ENCODE results near the gene RBP2.

The RBP2 gene

DNA sequence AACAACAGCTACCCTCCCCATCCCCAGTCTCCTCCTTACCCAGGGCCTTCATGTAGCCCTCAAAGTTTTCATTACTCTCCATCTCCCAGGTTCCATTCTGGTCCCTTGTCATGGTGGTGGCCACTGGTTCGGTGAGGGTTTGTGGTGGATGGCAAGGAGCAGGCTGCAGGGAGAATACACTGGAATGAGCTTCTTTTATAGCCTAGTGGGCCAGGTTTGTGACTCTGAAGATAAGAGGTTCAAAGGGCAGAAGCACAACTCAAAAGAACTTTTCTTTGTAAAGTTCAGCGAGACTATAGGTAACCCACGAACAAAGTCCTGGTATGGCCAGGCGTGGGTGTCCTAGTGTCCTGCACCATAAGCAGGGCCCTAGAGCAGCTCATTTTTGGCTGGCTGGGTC lies at the start of gene RBP2:
Gene RBP2 (minus strand): TSS at position 169 of the 400 bp plus-strand sequence. CDS start 57 bp downstream, at position 112.
- DNase-seq: no peak

DNA sequence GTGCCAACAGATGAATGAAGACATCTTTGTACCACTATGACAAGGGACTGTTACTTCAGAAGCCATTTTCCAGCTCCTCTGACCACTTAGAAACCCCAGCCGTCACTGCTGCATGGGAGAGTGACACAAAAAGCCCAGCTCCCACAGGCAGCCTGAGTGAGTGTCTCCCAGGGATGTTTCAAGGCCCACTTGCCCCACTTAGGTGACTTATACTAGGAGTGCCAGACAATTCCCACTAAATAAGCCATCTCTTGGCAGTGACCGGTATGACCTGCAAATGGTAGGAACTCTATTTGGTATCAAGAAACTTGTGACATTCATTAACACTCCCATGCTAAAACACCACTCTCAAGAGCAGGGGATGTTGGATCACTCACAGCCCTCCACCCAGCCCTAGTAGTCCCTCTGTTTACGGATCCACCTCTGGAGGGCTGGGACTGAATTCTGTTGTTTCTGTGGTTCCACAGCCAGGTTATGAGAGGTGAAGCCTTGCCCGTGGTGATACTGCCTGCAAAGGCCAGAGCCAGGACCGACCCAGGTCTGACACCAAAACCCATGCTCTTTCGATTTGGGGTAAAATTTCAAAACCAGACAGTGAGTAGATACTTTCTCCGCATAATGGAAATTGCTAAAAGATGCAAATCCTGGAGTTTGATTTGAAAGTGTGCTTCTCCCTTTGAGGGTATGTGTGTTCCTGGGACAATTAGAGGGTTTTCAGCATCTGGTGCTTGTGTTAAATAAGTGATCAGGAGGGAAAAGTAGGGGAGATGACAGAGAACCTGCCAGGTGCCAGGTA lies 48.7 kb upstream of the RBP2 start:
- no peak for DNase-seq

DNA sequence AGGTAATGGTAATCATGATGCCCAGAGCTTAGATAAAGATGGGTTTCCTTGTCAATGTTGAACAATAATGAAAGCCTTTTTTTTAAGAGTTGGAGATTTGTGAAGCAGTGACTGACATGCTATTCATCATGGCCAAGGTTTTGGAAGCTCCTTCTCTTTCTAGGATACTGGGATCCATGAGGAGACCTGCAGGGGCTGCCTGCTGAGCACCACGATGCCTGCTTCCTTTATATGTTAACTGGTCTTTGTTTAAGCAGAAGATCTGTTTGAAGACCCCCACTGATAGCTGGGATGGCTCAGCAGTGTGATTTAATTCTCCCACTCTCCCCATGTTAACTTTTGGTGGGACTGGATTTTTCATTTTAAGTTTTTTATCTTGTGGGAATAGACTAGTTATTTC lies 47.4 kb upstream of the RBP2 start:
- no peak for DNase-seq

DNA sequence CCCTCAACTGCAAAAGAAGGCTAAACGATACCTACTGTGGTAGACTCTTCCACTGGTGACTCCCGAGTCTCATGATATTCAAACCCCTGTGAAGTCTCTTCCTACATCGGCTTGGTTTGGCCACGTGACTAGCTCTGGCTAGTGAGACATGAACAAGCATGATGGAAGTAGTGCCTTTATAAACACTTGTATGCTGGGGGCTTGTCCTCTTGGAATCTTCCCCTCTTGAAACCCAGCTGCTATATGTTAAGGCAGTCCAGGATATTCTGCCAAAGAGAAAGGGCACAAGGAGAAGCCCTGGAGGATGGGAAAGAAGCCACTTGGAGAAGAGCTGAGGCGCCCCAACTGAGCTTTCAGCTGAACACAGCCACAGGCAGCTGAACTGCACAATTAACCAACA lies 46.9 kb upstream of the RBP2 start:
- DNase-seq: no peak

DNA sequence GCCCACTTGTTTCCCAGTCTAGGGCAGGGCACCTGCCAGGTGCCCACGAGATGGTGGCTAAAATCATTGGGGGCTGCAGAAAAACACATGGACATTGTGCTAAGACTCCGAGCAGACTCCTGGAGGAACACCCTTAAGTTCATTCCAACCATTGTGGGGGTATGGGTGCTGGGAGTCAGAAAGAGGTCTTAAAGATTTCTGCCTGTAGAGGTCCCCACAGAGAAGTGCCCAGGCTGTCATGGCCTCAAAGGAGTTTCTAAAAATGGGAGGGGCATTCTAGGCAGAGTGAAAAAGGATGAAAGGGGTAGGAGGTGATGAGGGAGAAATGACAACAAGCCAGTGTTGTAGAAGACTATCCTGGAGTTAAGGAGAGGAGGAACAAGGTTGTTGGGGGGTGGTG lies 46.1 kb upstream of the RBP2 start:
- DNase-seq: no peak

DNA sequence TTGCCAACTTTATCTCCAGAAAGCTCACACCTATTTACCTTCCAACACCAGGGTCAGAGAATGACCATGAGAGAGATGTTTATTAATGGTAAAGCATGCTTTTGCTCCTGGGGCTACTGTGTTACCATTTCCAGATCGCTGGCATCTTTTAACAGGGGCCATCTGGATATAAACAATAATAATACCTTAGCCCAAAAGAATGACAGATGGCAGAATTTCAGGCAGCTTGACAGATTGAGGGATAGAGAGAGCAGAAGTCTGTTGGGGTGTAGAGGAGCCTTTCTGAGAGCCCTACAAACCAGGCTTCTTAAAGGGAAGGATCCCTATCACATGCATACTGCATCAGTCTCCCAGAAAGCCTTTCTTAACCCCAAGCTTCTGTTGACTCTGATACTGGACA lies 45.5 kb upstream of the RBP2 start:
- DNase-seq: no peak

DNA sequence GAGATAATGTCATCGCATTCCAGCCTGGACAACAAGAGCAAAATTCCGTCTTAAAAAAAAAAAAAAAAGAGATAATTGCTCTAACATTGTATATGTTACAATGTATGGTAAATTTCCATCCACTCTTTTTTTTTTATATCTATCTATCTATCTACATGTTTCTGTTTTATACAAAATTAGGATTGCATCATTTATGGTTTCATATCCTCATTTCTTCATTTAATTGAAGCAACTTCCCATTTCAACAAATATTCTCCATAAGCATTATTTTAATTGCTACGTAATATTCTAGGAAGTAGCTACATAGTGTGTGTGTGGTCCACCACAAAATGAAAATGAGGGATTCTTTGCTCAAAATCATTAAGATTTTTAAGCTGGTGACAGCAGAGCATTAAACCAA lies 44.8 kb upstream of the RBP2 start:
- no peak for DNase-seq

DNA sequence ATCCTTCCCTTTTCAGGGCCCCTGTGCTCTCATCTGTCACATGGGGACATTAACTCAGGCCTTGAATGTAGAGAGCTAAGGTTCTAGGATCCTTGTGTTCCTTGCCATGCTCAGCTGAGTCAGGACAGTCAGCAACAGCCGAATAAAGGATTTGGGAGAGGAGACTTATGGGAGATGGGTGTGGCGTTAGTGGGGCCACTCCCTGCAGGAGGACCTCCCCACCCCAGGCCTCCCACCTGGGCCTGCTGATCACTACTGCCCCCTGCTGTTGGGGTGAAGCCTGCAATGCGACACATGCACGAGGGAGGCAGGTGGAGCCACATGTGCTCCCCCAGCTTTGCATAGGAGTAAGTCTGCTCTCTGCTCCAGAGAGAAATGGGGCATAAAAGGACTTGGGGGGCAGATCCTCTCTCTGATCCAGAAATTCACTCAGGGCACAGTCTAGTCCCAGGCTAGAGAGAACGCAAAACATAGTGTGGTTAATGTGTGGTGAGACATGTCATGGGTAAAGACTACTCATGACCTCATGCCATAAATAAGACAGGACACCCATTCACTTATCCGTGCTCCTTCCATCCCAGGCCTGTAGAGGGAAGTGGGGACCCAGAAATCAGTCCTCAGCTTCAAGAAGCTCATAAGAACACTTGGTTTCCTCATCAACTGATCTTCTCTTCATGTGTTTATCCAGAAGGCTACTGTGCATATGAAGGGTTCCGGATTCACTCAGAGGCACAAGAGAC lies 43.9 kb upstream of the RBP2 start:
- DNase-seq: no peak

DNA sequence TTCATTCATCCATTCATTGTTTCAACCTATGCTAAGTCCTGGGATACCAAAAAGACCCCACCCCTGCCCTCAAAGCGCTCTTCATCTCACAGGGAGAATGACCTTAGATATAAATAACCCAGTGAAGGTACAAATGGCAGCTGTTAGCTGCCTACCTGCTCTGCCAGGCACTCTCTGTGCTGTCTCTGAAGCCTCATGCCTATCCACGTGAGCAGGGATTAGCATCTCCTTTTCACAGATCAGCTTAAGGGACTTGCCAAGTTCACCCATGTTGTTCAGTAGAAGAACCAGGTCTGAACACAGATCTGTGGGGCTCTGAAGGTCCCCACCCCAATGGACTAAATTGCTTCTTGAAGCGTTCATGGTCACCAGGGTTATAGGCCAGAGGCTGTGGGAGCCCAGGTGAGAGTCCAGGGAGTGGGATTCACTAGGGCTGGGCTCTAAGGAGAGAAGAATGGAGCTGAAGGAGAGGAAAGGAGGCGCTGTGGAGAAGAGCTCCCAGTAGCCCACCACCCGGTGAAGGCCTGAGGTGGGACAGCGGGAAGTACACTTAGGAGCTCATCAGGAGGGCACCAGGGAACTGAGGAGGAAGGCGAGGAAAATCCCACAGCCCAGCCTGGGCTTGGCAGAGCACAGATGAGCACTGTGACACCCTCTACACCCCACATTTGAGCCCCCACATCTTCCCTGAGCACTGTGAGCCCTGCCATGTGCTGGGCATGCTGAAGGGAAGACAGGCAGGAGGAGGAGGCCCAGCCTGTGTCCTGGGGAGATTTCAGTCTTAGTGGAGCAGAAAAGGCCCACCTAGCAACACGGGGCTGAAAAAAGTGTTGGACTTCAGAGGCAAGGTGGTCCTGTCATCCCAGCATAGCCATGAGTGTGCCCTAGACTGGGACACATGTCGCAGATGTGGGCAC lies 42.9 kb upstream of the RBP2 start:
- no peak for DNase-seq

DNA sequence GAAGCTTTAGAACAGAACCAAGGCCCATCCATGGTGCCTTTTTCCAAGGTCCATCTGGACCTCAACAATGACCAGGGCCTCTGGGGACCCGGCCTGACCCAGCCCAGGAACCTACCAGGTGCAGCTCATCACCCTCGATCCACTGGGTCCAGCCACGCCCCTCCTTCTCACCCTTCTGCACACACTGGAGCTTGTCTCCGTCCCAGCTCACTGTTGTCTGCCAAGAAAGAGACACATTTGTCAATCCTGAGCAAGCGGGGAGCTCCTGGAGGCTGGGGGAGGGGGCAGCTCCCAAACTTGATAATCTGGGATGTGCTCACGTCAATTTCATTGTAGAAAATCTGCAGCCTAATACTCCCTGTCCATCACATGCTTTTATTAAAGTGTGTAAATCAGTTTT lies 42.0 kb upstream of the RBP2 start:
- no peak for DNase-seq

DNA sequence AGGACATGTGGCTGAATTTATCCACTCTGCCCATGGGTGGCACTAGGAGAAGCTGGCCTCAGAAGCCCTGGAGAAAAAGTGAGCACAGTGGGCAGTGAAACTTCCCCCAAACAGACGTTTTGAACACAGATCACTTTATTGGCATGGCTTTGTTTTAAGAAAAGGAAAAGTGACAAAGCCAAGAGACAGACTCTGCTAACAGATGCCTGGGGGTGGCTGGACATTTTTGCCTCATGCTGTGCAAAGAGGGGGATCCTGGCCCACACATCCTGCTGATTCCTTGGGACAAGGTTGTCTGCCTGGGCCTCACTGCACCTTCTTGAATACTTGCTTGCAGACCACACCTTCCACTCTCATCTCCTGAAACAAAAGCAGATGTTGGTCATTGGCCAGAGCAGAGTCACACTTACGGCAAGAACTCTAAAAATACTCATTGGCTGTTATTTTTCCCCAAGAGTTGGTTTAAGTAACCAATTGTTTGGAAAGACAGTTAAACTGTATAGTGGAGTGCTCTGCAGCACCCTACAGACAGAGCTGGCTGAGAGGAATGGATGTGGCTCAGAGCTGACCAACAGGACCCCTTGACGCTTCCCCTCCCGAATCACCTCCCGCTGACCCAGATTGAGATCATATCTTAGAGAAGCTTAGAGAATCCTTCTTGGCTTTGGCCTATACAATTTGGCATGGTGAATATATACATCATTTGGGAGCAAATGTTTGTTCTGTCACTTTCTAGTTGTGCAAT lies 41.2 kb upstream of the RBP2 start:
- DNase-seq: no peak

DNA sequence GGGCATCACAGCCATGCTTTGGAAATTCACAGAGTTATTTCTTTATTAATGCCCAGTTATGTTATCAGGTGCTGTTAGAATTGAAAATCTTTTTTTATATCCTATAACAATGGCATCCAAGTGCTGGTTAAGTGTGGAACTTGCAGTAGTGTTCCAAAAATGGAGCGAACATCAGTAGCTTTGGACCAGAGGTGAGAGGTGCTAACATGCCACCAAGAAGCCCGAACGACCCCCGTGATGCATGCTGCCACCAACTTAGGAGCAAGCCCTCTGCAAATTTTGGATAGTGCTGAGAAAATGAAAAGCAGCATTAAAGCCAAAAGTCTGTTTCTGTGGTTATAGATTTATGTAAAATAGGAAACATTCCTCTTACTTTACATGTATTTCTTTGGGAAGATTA lies 38.4 kb upstream of the RBP2 start:
- DNase-seq: no peak

DNA sequence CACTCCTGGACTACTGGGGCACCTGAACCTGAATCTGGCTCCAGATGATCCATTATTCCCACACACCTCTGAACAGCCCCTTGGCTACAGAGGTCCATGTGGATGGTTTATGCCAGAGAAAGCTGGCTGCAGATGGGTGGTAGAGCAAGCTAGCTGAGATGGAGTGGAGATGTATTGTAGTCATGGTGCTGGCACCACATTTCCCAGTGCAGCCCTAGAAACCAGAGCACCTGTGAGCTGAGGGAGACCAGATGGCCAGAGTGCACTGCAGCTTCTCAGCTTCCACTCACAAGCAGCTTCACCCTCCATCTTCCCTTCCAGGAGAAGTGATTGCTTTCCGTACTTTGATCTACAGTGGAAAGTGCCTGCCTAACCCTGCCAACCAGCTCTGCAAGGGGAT lies 33.3 kb upstream of the RBP2 start:
- DNase-seq: no peak

DNA sequence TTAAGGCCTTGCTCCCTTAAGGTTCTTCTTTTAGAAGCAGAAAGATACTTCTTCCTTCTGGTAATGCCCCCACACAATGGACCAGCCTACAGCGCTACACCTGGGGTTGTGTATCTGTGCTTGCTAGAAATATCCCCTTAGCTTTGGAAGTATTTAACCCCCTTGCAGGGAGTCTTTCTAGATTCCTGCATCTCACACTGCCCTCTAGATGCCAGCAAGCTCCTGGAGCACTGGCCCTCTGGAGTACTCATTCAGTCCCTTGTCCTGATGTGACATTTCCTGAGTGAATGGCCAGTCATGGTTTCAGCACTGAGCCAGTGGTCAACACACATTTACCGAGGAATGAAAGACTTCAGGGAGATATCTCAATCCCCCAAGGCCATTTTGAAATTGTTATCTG lies 30.4 kb upstream of the RBP2 start:
- DNase-seq: no peak

DNA sequence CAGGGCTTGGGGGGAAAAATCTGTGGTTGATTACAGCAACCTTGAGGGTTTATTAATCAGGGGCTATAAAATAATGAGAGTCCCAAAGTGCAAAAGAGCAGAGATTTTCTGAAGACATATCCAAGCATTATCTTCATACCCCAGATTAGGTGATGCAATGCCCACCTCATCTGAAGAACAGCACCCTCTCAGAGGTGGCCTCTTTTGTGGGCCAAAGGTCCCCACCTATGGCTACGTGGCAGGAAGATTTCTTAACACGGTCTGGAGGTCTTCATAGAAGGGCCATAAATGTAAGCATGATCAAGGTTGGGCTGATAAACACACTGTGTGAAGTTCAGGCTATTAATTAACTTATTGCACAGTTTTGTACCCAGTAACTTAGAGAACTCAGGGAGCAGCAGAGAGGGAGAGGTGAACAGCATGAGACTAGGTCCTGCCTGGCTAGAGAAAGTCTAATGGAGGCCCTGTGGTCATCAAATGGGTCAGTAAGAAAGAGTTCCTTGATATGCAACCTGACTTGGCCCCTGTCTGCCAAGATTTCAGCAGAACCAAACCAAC lies 29.6 kb upstream of the RBP2 start:
- no peak for DNase-seq

DNA sequence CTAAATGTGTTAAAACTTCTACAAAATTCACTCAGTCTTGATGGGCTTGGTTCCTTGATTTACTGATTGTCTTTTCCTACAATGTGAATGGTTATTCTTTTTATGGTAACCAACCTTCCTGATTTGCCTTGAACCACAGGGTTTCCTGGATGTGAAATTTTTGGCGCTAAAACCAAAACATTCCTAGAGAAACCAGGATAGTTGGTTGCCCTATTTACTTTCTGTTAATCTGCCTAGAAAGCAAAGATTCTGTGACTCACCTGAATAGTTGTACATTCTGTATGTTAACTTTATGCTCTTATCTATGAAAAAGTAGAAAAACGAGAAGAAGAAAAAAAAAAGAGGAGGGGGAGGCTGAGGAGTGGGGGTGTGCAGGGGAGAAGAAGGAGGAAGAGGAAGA lies 23.2 kb upstream of the RBP2 start:
- DNase-seq: no peak

DNA sequence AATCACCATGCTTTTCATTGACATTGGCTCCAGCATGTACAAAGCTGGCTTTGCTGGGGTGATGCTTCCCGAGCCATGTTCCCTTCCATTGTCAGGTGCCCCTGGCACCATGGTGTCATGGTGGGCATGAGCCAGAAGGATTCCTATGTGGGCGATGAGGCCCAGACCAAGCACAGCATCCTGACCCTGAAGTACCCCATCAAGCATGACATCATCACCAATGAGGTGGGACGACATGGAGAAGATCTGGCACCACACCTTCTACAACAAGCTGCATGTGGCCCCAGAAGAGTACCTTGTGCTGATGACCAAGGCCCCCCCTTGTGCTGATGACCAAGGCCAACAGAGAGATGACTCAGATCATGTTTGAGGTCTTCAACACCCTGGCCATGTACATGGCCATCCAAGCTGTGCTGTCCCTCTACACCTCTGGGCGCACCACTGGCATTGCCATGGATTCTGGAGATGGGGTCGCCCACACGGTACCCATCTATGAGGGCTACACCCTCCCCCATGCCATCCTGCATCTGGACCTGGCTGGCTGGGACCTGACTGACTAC lies 17.6 kb upstream of the RBP2 start:
- no peak for DNase-seq

DNA sequence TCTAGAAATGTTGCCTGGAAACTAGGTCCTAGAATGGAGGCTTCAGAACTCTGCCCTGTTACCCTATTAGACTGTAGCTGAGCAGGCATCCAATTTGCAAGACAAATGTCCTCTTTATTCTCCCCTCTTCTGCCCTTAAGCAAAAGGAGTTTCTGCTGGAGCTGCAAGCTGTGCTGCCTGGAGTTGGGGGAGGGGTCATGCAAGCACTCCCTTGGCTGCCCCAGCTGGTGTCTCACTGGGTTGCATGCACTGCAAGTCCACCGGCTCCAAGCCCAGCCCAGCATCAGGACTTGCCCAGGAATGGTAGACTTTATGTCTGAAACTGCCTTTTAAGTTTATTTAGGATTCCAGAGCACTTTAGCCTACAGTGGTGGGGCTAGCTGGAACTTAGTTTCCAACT lies 15.7 kb upstream of the RBP2 start:
- no peak for DNase-seq

DNA sequence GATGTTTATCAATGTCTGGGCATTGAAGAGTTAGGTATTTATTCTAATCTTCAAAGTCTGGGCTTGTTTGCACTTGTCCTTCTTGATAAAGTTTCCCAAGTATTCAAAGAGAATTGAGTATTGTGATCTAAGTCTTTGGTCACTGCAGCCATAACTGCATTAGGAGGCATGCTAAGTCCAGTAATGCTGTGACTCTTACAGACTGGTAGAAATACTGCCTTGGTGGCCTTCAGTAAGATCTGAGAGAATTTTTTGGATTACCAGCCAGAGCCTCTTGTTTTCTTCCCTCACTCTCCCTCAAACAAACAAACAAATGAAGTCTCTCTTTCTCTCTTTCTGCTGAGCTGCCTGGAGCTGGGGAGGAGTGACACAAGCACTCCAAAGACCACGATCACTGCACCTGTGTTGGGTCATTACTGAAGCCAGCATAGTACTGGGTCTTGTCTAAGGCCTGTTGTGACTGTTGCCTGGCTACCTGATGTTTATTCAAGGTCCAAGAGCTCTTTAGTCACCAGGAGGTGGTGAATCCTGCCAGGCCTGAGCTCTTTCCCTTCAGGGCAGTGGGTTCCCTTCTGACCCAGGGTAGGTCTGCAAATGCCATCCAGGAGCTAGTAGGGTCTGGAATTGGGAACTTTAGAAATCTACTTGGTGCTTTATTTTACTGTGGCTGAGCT lies 14.8 kb upstream of the RBP2 start:
- no peak for DNase-seq

DNA sequence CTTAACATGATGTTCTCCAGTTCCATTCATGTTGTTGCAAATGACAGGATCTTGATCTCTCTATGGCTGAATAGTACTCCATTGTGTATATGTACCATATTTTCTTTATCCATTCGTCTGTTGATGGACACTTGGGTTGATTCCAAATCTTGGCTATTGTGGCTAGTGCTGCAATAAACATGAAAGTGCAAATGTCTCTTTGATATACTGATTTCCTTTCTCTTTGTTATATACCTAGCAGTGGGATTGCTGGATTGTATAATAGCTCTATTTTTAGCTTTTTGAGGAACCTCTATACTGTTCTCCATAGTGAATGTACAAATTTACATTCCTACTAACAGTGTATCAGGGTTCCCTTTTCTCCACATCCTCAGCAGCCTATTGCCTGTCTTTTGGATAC lies 5.9 kb upstream of the RBP2 start:
- no peak for DNase-seq

DNA sequence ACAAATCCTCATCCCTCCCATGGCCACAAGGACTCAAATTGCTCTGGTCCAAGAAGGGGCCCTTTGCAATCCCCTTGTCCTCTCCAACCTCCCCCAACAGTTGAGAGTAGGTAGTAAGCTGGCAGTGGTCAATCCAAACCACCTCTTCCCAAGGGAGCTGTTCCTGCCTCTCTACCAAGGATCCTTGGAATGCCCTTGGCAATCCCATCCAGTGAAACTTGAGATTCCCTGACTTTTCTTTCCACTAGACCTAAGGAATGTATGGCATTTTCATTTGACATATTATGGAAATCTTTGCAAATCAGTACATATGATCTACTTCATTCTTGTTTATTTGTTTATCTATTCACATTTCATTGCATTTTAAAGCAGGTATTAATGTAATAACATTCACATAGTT lies 4.8 kb upstream of the RBP2 start:
- no peak for DNase-seq

DNA sequence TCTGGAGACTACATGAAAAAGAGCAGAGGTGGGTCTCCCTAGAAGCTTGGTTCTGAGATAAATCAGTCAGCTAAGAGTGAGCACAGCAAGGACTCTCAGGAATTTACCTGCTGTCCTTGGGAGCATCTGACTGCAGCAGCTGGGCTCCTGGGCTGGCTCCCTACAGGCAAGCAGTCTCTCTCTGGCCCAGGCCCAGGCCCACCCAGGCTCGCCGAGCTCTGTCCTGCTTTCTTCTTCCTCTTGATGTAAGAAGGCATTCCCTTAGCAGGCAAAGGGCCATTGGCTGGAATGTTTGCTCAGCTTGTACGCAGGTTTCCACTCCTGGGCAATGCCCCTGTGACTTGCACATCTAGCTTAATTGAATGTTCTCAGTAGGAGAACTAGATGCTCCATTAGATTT lies 4.3 kb upstream of the RBP2 start:
- no peak for DNase-seq

Data from SIG-M5 (cell line).